NCI-H69 (cell line): Measurements from ENCODE around the gene WDR41.
"Not testable (repeated sequence)": the region's sequence is repeated elsewhere in the genome, so short reads cannot be mapped to it uniquely, and the experiment has no call there.

ENCODE experiments used
- DNase-seq: peaks from one replicate; lab custom pipeline; 2025; lab: John Stamatoyannopoulos, UW

The WDR41 gene

GRCh38 chr5:77407152-77407551, 85.0 kb downstream of the WDR41 start:
- no peak for DNase-seq

GRCh38 chr5:77402796-77403195, 89.3 kb downstream of the WDR41 start:
- no peak for DNase-seq

- no peak for DNase-seq
These were observed 91.5 kb downstream of the WDR41 start for GRCh38 chr5:77400645-77401044.

GRCh38 chr5:77398896-77399295, 93.2 kb downstream of the WDR41 start:
- DNase-seq = no peak

- no peak for DNase-seq
These were observed 93.7 kb downstream of the WDR41 start for GRCh38 chr5:77398458-77398857.

GRCh38 chr5:77397686-77398292, 94.3 kb downstream of the WDR41 start:
- DNase-seq = no peak

- peak; percentile 91 for DNase-seq
These were observed 96.1 kb downstream of the WDR41 start for GRCh38 chr5:77396017-77396416.

GRCh38 chr5:77394064-77394715, 97.9 kb downstream of the WDR41 start:
- peak; percentile 40 for DNase-seq

GRCh38 chr5:77391240-77391765, 100.8 kb downstream of the WDR41 start:
- DNase-seq = no peak

GRCh38 chr5:77390795-77391194, 101.3 kb downstream of the WDR41 start:
- DNase-seq = no peak

GRCh38 chr5:77390221-77390620, 101.9 kb downstream of the WDR41 start:
- DNase-seq = no peak

- DNase-seq = no peak
These were observed 102.4 kb downstream of the WDR41 start for GRCh38 chr5:77389746-77390145.

GRCh38 chr5:77386340-77386739, 105.8 kb downstream of the WDR41 start:
- DNase-seq = not testable (repeated sequence)

GRCh38 chr5:77383336-77383735, 108.8 kb downstream of the WDR41 start:
- DNase-seq = not testable (repeated sequence)
